GM12878 (cell line): ENCODE results near the gene ACACA. TPM values are rescaled to one million over a fixed set of nuclear protein-coding genes. Genes with fewer than 3 reads are reported as not detected.

Source experiments
- ATAC-seq: fragments of 200-7000 bp; cut with Tn5 transposase; 3 replicates; pipeline ENCODE4 v1.9.1; 2020; ENCODE audit warnings: mild to moderate bottlenecking, moderate library complexity
- BruUV-seq: library from RNA; stranded (reverse); fragments of 400-500 nt; replicated peaks from 2 replicates; lab custom pipeline; 2021; lab: Mats Ljungman, UMichigan
- CTCF ChIA-PET: fragments of 300-600 bp; sonication (Branson Sonifier 250); formaldehyde crosslinking; extraction: SDS; loops from one replicate; lab custom pipeline; 2021; ENCODE audit warnings: inconsistent platforms; lab: Yijun Ruan, JAX
- POLR2A ChIA-PET: fragments of 350-600 bp; formaldehyde crosslinking; extraction: SDS; loops from one replicate; lab custom pipeline; 2021; ENCODE audit warnings: inconsistent platforms; lab: Charles Lee
- RAD21 ChIA-PET: fragments of 300-600 bp; sonication (Branson Sonifier 250); formaldehyde crosslinking; loops from one replicate; lab custom pipeline; 2023; ENCODE audit warnings: antibody characterized with exemption; ENCODE audit not compliant: unreplicated experiment; lab: Charles Lee
- SMC1A ChIA-PET: fragments of 300-600 bp; sonication (Branson Sonifier 250); formaldehyde crosslinking; loops from one replicate; lab custom pipeline; 2023; ENCODE audit not compliant: unreplicated experiment, uncharacterized antibody; lab: Charles Lee
- DNase-seq: peaks from one replicate; pipeline ENCODE4 v3.0.0-alpha.2; 2011; ENCODE audit warnings: low read depth, low spot score
- FAIRE-seq: peaks from 3 replicates; lab custom pipeline; 2011; peaks lifted over from hg19 to GRCh38; lab: Jason Lieb, UNC
- H2AFZ ChIP-seq: 2 replicates; pipeline ENCODE4 v1.6.0; 2011; ENCODE audit warnings: low read depth, low read length, control low read depth; ENCODE audit not compliant: control insufficient read depth
- H3K27ac ChIP-seq: 2 replicates; pipeline ENCODE4 v1.5.1; 2011; ENCODE audit warnings: control low read depth; ENCODE audit not compliant: control insufficient read depth, insufficient read depth
- H3K27me3 ChIP-seq, 2 experiments: replicated peaks in 1 of 2; 2 replicates each; pipeline versions ENCODE4 v1.6.0 to v1.6.1; 2011; ENCODE audit warnings: low read length in 1 of 2; ENCODE audit not compliant: control insufficient read depth in 2 of 2, insufficient read depth in 2 of 2
- H3K36me3 ChIP-seq, 2 experiments: 2 replicates each; pipeline ENCODE4 v1.5.1; 2011; ENCODE audit warnings: low read length in 1 of 2; ENCODE audit not compliant: control insufficient read depth in 2 of 2, insufficient read depth in 2 of 2
- H3K4me1 ChIP-seq: 2 replicates; pipeline ENCODE4 v1.6.1; 2011; ENCODE audit warnings: mild to moderate bottlenecking, low read length, moderate library complexity, mixed read lengths; ENCODE audit not compliant: control insufficient read depth, insufficient read depth
- H3K4me2 ChIP-seq: 2 replicates; pipeline ENCODE4 v1.6.0; 2011; ENCODE audit warnings: control low read depth; ENCODE audit not compliant: control insufficient read depth, insufficient read depth
- H3K4me3 ChIP-seq: fragments of 200-600 bp; sonication (generic); 2 replicates; pipeline ENCODE4 v1.5.1; 2016
- H3K79me2 ChIP-seq: 2 replicates; pipeline ENCODE4 v1.6.0; 2011; ENCODE audit warnings: low read length; ENCODE audit not compliant: control insufficient read depth, insufficient read depth
- H3K9ac ChIP-seq: 2 replicates; pipeline ENCODE4 v1.8.0; 2011; ENCODE audit warnings: low read length, control low read depth, mixed read lengths; ENCODE audit not compliant: control insufficient read depth, insufficient read depth
- H3K9me3 ChIP-seq: replicated peaks from 3 replicates; pipeline ENCODE4 v1.5.1; 2011; ENCODE audit warnings: mild to moderate bottlenecking, low read length; ENCODE audit not compliant: control insufficient read depth, insufficient read depth
- H4K20me1 ChIP-seq: 2 replicates; pipeline ENCODE4 v1.6.0; 2011; ENCODE audit not compliant: control insufficient read depth, insufficient read depth
- CHD1 ChIP-seq: IDR thresholded peaks from 2 replicates; pipeline ENCODE4 v1.6.1; 2012; ENCODE audit warnings: low read depth, low read length, improper control_type of control experiment
- CREB1 ChIP-seq: IDR thresholded peaks from 2 replicates; pipeline ENCODE4 v1.6.1; 2012; ENCODE audit warnings: low read depth, mild to moderate bottlenecking, inconsistent platforms
- CTCF ChIP-seq, 3 experiments: IDR thresholded peaks in 2 of 3; conservative IDR thresholded peaks in 1 of 3; 2 replicates each; pipeline ENCODE4 v1.5.1; 2011; ENCODE audit warnings: low read depth in 3 of 3, low read length in 3 of 3, mild to moderate bottlenecking in 3 of 3, control low read depth in 2 of 3, moderate library complexity in 2 of 3, inconsistent platforms in 1 of 3, mixed read lengths in 1 of 3; ENCODE audit not compliant: control insufficient read depth in 2 of 3, insufficient read depth in 1 of 3; ENCODE audit errors: extremely low read depth in 1 of 3
- MLLT1 ChIP-seq: fragments of 450-650 bp; IDR thresholded peaks from 2 replicates; pipeline ENCODE4 v1.6.1; 2016; ENCODE audit warnings: mild to moderate bottlenecking
- MXI1 ChIP-seq: fragments of 150-350 bp; IDR thresholded peaks from 2 replicates; pipeline ENCODE4 v1.6.1; 2011; ENCODE audit warnings: low read depth, mild to moderate bottlenecking, inconsistent platforms, low read length, improper control_type of control experiment
- NFXL1 ChIP-seq: fragments of 450-650 bp; IDR thresholded peaks from 2 replicates; pipeline ENCODE4 v1.6.1; 2017; ENCODE audit warnings: antibody characterized with exemption, mild to moderate bottlenecking, borderline replicate concordance
- RAD21 ChIP-seq: IDR thresholded peaks from 2 replicates; pipeline ENCODE4 v1.6.1; 2011; ENCODE audit warnings: mild to moderate bottlenecking, low read depth, low read length, moderate library complexity; ENCODE audit not compliant: insufficient read depth
- RCOR1 ChIP-seq: conservative IDR thresholded peaks from 2 replicates; pipeline ENCODE4 v1.6.1; 2012; ENCODE audit warnings: low read depth, low read length, improper control_type of control experiment
- TAF1 ChIP-seq: IDR thresholded peaks from 2 replicates; pipeline ENCODE4 v1.6.1; 2011; ENCODE audit warnings: mild to moderate bottlenecking, low read depth, low read length, borderline replicate concordance
- WRNIP1 ChIP-seq: IDR thresholded peaks from 2 replicates; pipeline ENCODE4 v1.6.1; 2011; ENCODE audit warnings: low read depth, low read length, improper control_type of control experiment, borderline replicate concordance
- ZSCAN29 ChIP-seq: fragments of 450-650 bp; IDR thresholded peaks from 2 replicates; pipeline ENCODE4 v1.6.1; 2017; ENCODE audit warnings: mild to moderate bottlenecking, moderate library complexity
- WGBS: methylation state at CpG from one replicate; pipeline ENCODE4 v1.1.6; 2016; ENCODE audit warnings: low lambda C conversion rate; ENCODE audit not compliant: insufficient replicate concordance, insufficient coverage; ENCODE audit errors: missing lambda C conversion rate; 5-methylcytosine and 5-hydroxymethylcytosine counted together
- in situ Hi-C: fragments of 300-500 bp; cut with MboI; formaldehyde crosslinking; loops from 9 replicates; pipeline ENCODE4 v1.14.3; 2018; ENCODE audit warnings: mixed read lengths
- intact Hi-C: fragments of 100-400 bp; cut with micrococcal nuclease; formaldehyde crosslinking; loops from one replicate; pipeline ENCODE4 v1.14.2; 2022; ENCODE audit not compliant: unreplicated experiment
- polyA plus RNA-seq, 11 experiments: library from polyadenylated mRNA; depleted of rRNA in 4 of 11; unstranded in 6 of 11; stranded (reverse) in 5 of 11; fragments of >200 nt; fragmentation: Nextera tagmentation in 4 of 11; fragmentation: Illumina TruSeq in 1 of 11; extraction: Ambion mirVana in 4 of 11; extraction: Trizol in 1 of 11; gene quantifications; 1 replicate in 1 of 11; 2 replicates in 10 of 11; pipeline versions ENCODE4 v1.2.1 to v1.2.3, GENCODE V29; 2011 to 2016; ENCODE audit warnings: inconsistent platforms in 2 of 11, missing spikeins in 2 of 11, low read depth in 1 of 11
- total RNA-seq, 4 experiments: library from RNA; depleted of rRNA in 3 of 4; stranded (reverse); fragments of >200 nt in 3 of 4; fragmentation: Illumina TruSeq in 1 of 4; extraction: Trizol in 1 of 4; gene quantifications; 2 replicates each; pipeline versions ENCODE4 v1.2.1 to v1.2.3, GENCODE V29; 2013 to 2021

ACACA gene
- total and polyA plus RNA-seq, 10 of the 15 experiments (the other 5 are each of a cell fraction or from before 2014, with no cell fraction given) = 12.9 to 74.2 (median 32.0) TPM

- CTCF ChIA-PET = no interaction called here
- Histone ChIP-seq H2AFZ (no peak overlapping the region), H3K4me1 (peaks cover 5% of the 10 kb centered on the region; the same call in 1 of the 2 replicates), H3K4me2 (no peak overlapping the region), H3K4me3 (no peak overlapping the region), H3K36me3 (no peaks in the 10 kb centered on the region), H3K27me3 (no peaks in the 10 kb centered on the region), H3K79me2 (no peaks in the 10 kb centered on the region; the same call in none of the 2 replicates), H3K9ac (no peak overlapping the region), H3K9me3 (no peaks in the 10 kb centered on the region), H4K20me1 (no peaks in the 10 kb centered on the region), H3K27ac (no peak overlapping the region)
- BruUV-seq = no TSS peak
- TF ChIP-seq CHD1 = no peak
- TF ChIP-seq MXI1 = no peak
- TF ChIP-seq RCOR1 = no peak
- TF ChIP-seq WRNIP1 = no peak
- no peak for TF ChIP-seq TAF1
- no peak for TF ChIP-seq ZSCAN29
- no peak for ATAC-seq
- RAD21 ChIA-PET = no interaction called here
- in situ Hi-C loops (no loop called here), intact Hi-C loops (no loop called here)
- SMC1A ChIA-PET = no interaction called here
- DNase-seq = no peak
- no peak for FAIRE-seq
- 98% methylated on average over 5 of the region's 5 CpGs for WGBS
- POLR2A ChIA-PET = interaction anchor here (0.7 kb wide), 1 partner anchor 149 kb away, joined by 3 read pairs; no protein-coding TSS in a partner anchor
Measured at GRCh38 chr17:37293770-37294169, 112.9 kb downstream of the ACACA start.

- Histone ChIP-seq H3K27ac (no peak overlapping the region), H2AFZ (no peak overlapping the region), H4K20me1 (no peaks in the 10 kb centered on the region), H3K9ac (no peak overlapping the region), H3K79me2 (no peaks in the 10 kb centered on the region; the same call in none of the 2 replicates), H3K9me3 (no peaks in the 10 kb centered on the region), H3K4me2 (no peak overlapping the region), H3K36me3 (no peaks in the 10 kb centered on the region), H3K27me3 (no peaks in the 10 kb centered on the region), H3K4me1 (peaks cover 5% of the 10 kb centered on the region; the same call in 1 of the 2 replicates), H3K4me3 (no peak overlapping the region)
- POLR2A ChIA-PET = no interaction called here
- CTCF ChIA-PET = interaction anchor here (0.6 kb wide), 1 partner anchor 40 kb away, joined by 3 read pairs; no protein-coding TSS in a partner anchor
- no peak for ATAC-seq
- in situ Hi-C loops = no loop called here
- WGBS = 52% methylated on average over 9 of the region's 9 CpGs
- intact Hi-C loops = no loop called here
- BruUV-seq = no TSS peak
- SMC1A ChIA-PET = no interaction called here
- RAD21 ChIA-PET = no interaction called here
- FAIRE-seq = no peak
- no peak for DNase-seq
- TF ChIP-seq CTCF (IDR thresholded peaks at IDR 0.05 in 2 of 3, conservative IDR thresholded peaks at IDR 0.05 in 1 of 3; ENCODE audit: control insufficient read depth in 2 of 3, extremely low read depth in 1 of 3, insufficient read depth in 1 of 3, low read depth in 3 of 3, low read length in 3 of 3) (no peak), CREB1 (no peak), NFXL1 (no peak), RAD21 (no peak), MLLT1 (no peak)
Measured at GRCh38 chr17:37292429-37293139, 114.1 kb downstream of the ACACA start.
